ENCODE results near the gene RALGAPA2. TPM values are rescaled to one million over a fixed set of nuclear protein-coding genes. Genes with fewer than 3 reads are reported as not detected.

RALGAPA2 gene
- total RNA-seq, 1 donor from 2014 or later: 52.0 TPM

DNA sequence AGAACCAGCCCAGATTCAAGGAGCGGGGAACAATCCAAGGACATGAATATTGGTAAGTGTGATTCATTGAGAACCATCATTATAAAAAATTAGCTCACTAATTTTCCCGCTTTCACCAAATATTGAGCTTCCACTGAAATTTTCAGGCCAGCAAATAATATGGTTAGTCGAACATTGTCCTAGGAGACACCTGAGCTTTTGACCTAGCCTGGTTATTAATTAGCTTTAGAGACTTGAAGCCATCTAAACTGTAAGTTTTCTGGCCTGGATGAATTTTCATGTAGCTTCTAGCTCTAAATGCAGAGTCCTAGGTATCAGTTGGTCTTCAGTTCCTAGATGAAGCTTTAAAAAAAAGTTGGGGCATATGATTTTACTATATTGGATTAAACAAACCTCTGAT lies 17.1 kb upstream of the RALGAPA2 start:
- ATAC-seq (peak; percentile 70), DNase-seq (ENCODE audit: low spot score) (no peak)

DNA sequence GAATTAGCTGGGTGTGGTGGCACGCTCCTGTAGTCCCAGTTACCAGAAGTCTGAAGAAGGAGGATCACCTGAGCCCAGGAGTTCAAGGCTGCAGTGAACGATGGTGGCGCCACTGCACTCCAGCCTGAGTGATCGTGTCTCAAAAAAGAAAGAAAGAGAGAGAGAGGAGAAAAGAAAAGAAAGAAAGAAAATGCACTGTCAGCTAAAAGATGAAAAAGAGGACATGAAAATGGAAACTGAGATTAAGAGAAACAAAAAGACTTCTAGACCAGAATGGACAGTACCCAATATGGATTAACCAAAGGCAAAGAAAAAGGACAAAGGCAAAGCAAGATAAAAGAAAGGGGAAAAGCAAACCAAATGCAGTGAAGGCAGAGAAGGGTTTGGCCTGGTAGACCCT lies 9.0 kb upstream of the RALGAPA2 start:
- no peak for DNase-seq (ENCODE audit: low spot score)
- no peak for ATAC-seq

DNA sequence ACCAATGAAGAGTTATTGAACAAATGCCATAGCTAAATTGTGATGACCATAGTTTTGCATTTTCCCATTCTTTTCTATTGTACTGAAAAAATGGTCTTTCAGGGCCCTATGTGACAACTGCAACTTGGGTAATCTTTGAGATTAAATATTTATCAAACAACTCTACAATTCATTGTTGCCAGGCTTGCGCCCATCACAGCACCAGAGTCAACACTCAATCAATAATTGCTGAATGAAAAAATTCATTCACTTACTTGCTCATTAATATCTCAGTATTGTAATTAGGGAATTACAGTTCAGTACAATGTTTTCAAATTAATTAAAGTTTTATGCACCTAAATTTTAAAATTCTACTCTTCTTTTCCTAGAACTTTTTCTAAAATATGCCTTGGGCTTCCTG lies 7.7 kb upstream of the RALGAPA2 start:
- DNase-seq (ENCODE audit: low spot score): no peak
- ATAC-seq: no peak

DNA sequence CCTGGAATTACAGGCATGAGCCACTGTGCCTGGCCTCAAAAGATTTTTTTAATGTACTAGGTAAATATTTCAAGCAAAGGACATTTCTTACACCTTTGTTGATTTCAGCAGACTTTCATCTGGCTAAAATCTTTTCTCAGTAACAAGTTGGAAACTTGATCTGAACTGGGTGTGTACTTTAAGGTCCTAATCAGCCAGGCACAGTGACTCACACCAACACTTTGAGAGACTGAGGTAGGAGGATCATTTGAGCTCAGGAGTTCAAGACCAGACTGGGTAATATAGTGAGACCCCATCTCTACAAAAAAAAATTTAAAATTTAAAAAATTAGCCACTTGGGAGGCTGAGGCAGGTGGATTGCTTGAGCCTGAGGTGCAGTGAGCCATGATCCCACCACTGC lies 7.0 kb upstream of the RALGAPA2 start:
- ATAC-seq (no peak), DNase-seq (ENCODE audit: low spot score) (no peak)

DNA sequence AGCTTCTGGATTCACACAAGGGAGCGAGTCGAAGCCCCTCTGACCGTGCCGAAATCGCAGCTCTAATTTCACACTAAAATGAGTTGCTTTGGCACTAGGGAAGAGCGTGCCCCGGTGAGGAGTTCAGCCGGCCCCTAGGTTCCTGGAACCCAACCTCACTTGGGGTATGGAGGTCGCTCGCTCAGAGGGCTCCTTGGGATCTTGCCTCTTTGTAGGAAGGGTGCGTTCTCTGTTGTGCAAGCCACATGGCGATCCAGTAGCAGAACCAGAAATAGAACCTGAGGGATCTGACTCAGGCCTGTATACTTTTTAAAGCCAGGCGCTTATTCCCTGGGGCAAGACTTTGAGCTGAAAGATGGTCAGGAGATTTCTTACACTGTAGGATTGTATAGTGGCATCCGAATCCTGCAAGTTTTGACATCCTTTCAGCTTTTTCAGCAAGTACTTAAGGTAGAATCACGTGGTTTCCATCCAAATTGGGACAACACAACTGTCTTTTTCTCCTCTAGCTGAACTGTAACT lies 861 bp upstream of the RALGAPA2 start:
- DNase-seq (ENCODE audit: low spot score): no peak
- no peak for ATAC-seq

- DNase-seq (ENCODE audit: low spot score) (peak; percentile 66), ATAC-seq (peak; percentile 46)
Measured at GRCh38 chr20:20712004-20712473, 405 bp downstream of the RALGAPA2 start.

DNA sequence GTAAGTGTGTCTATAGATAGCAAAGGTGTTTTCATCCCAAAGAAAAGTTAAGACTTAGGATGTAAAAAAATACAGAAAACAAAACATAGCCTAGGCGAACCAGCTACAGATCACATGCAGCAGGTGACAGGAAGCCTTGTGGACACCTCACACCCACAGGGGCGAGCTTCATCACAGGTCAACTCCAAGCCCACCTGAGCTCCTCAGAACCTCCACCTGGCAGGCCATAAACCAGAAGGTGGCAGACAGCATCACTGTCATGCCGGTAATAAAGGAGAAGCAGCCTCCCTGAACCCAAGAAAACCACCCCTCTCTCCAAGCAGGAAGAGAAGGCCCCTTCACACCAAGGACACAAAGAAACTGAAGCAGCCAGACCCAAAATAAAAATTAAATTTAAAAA lies 1.0 kb downstream of the RALGAPA2 start:
- no peak for DNase-seq (ENCODE audit: low spot score)
- ATAC-seq: no peak

DNA sequence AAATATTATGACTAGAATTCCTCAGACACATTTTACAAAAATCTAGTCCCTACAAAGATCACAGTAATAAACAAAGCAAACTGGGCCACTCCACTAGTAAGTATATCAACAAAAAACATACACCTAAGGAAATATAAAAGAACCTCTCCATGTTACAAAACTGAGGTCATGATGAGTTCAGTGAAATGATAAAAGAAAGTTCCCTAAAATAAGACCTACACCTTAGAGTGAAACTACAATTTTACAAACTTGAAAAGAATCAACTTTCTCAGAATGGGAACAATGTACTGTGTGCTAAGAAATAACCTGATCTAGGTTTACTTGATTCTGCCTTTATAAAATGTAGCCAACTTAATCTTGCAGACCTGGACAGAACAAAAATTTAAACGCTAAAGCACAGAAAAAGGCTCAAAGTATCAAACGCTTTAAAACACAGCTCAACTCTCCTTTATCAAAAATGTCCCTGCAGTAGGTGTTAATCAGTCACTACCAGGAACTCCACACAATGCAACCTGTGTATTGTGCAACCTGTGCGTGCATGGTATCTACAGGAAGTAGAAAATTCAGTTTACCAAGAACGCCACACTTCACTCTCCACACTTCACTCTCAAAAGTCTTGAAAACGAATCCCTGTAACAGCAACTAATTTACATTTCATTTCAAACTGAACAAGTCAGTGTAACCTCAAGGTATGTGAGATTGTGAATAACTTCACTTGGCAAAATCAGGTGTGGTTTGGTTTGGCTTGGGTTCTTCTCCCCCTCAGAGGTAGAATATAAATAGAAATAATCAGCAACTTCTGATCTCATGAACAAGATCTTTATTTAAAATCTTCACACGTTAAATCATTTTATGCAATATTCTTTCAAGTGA lies 1.8 kb downstream of the RALGAPA2 start:
- ATAC-seq (peak; percentile 25), DNase-seq (ENCODE audit: low spot score) (peak; percentile 79)

DNA sequence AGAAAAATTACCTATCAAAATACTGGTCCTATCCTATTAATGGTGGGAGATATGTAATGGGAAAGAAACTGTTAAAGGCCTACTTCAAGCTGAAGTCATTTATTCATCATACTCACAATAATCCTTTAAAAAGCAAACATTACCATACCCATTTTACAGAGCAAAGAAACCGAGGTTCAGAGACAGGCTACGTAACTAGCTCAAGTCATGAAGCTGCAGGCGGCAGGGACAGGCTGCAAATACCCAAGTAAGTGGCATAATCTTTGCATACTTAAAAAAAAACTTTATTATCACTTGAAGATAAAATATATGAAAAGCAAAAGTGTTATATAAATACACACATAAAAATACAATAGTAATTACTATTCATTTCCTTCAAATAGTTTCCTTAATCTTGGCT lies 2.6 kb downstream of the RALGAPA2 start:
- ATAC-seq (no peak), DNase-seq (ENCODE audit: low spot score) (no peak)

DNA sequence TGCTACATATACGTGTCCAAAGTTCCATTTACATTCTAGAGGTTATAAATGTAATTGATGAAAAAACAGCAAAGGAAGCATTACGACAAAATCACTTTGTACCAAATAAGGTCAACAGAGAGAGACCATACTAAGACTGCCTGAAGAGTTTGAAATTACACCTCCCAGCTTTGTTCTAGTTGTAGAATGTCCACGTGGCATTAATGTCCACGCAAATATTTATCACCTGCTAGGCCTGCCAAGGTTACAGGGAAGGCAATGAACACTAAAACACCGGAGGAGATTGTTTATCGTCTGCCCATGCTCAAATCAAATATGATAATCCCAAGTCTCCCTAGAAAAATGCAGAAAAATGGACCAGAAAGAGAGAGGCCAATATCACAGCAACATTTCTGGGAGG lies 6.2 kb downstream of the RALGAPA2 start:
- ATAC-seq: peak; percentile 59
- no peak for DNase-seq (ENCODE audit: low spot score)

- DNase-seq (ENCODE audit: low spot score) (no peak), ATAC-seq (no peak)
Measured at GRCh38 chr20:20702330-20703245, 9.9 kb downstream of the RALGAPA2 start.

DNA sequence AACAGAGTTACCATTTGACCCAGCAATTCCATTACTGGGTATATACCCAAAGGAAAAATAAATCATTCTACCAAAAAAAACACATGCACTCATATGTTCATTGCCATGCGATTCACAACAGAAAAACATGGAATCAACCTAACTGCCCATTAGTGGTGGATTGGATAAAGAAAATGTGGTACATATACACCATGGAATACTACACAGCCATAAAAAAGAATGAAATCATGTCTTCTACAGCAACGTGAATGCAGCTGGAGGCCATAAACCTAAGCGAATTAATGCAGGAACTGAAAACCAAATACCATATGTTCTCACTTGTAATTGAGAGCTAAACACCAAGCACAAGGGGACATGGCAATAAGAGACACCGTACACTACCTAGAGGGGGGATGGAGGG lies 12.5 kb downstream of the RALGAPA2 start:
- no peak for ATAC-seq
- DNase-seq (ENCODE audit: low spot score): no peak

GRCh38 chr20:20699144-20699543 lies 13.3 kb downstream of the RALGAPA2 start:
- no peak for DNase-seq (ENCODE audit: low spot score)
- peak; percentile 61 for ATAC-seq

DNA sequence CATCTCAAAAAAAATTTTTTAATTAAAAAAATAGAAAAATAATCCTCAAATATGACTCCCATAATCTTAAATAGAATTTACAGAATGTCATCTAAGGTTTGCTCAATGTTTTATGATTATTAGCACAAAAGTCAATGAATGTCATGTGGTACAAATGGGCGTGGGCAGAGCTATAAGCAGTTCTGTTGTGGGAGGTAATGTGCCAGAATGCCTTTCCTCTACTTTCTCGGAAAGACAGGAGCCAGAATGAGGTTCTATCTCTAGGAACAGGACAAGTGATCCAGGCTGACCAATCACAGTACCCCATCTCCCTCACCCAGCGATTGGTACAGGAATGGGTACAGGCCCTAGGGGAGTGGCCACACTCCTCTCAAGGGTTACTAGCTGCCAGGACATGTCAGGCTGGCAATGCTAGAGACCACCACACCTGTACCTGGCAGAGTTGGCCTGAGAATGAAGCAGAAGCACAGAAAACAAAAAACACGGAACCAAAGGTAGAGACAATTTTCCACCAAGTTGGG lies 15.1 kb downstream of the RALGAPA2 start:
- no peak for DNase-seq (ENCODE audit: low spot score)
- peak; percentile 5 for ATAC-seq

DNA sequence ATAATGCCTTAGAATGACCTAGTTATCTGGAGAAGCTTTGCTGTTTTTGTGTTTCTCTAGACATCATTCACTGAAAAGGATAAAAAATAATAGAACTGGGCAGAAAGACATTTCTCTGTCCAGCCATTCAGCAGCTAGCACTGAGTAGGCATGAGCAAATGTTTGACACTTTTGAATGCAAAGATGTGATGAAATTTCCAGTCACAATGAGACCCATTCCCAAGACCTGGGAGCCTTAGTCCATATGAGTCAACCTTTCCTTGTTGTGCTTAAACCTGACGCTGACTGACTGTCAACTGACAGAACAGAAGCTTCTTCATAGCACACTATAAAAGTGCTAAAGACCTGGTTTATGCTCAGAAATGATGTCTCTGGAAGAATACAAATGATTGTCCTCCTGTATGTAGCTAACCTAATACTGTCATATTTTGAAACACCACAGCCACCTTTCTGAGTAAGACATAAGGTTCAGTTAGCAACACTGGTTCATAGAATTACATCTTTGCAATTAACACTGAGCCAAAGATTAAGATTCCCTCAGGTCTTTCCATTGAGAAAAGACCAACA lies 17.1 kb downstream of the RALGAPA2 start:
- no peak for DNase-seq (ENCODE audit: low spot score)
- no peak for ATAC-seq

DNA sequence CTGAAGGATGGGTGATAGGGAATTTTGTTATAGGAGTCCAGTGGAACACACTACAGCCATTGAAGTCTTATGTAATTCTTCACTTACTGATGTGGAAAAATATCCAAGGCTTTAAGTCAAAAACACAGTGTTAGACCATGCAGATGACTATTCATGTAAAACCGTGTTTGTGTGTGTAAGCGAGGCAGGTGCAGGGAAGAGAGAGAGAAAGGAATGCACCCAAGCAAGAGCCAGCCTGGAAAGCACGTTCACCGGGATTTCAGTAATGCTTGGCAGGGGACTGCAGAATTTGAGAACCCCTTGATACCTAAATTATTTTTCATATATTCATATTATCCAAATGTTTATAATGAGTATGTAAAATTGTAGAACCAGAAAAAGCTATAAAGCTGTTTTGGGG lies 17.9 kb downstream of the RALGAPA2 start:
- no peak for DNase-seq (ENCODE audit: low spot score)
- no peak for ATAC-seq

GRCh38 chr20:20692587-20692986 lies 19.9 kb downstream of the RALGAPA2 start:
- ATAC-seq: peak; percentile 78

DNA sequence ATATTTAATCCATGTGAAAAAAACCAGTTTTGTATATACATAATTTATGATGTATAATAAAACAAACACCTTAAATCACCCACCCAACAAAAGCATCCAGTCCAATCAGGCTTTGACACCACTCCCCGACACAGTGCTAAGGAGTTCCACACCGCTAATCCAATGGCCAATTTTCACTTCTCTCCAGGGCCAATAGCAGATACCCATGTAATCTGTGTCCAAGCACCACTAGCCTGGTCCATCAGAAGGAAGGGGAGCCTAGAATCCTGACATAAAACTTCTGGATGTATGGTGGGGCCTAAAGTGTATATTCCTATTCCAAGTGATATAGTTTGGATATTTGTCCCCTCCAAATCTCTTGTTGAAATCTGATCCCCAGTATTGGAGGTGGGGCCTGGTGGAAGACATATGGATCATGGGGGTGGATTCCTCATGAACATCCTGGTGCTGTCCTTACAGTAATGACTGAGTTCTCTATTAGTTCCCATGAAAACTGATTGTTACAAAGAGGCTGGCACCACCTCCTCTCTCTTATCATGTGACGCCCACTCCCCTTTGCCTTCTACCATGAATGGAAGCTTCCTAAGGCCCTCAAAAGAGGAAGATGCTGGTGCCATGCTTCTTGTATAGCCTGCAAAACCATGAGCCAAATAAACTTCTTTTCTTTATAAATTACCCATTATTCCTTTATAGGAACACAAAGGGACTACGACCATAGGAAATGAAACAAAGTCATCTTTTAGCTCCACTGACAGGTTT lies 20.8 kb downstream of the RALGAPA2 start:
- DNase-seq (ENCODE audit: low spot score): no peak
- ATAC-seq: no peak

More at GRCh38 chr20:20692587-20692986, 19.9 kb downstream of the RALGAPA2 start:
- peak; percentile 58 for DNase-seq (ENCODE audit: low spot score)

GRCh38 chr20:20690676-20691476 lies 21.6 kb downstream of the RALGAPA2 start:
- ATAC-seq: peak; percentile 49
- no peak for DNase-seq (ENCODE audit: low spot score)
